IMR-90 (cell line): ENCODE results near the gene FAM177A1.

Source experiments
- MXI1 ChIP-seq: IDR thresholded peaks from 2 replicates; pipeline ENCODE4 v1.6.1; 2012; ENCODE audit warnings: low read depth, mild to moderate bottlenecking, low read length, moderate library complexity, borderline replicate concordance
- POLR2A ChIP-seq: IDR thresholded peaks from 2 replicates; pipeline ENCODE4 v1.6.1; 2012; ENCODE audit warnings: mild to moderate bottlenecking, low read depth, low read length
- TF ChIP-seq, protein P1 (sequence below): conservative IDR thresholded peaks from 2 replicates; pipeline ENCODE4 v1.5.1; 2012; ENCODE audit warnings: mild to moderate bottlenecking, low read depth, low read length, improper control_type of control experiment

DNA sequence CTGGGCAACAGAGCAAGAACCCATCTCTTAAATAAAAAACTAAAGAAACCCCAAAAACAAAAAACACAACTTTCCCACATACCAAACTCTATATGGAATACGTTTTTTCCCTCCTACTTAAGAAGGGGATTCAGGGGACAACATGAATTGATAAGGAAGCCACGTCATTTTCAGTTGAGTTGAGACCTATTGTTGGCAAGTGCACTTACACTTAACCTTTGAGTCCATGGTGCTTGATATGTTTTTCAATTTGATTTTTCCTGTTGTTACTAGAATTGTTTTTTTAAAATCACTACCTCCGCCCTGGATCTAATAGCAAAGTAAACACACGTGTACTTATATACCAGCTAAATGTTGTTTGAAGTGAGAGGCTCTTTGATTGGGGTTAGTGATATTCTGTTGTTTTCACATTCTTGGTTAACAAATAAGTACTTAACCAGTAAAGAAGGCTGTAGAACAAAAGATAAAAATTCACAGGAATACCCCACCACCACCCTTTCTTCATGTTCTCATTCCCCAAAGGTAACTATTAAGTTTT is 2.0 kb downstream of the FAM177A1 start:
- TF ChIP-seq, protein P1, sequence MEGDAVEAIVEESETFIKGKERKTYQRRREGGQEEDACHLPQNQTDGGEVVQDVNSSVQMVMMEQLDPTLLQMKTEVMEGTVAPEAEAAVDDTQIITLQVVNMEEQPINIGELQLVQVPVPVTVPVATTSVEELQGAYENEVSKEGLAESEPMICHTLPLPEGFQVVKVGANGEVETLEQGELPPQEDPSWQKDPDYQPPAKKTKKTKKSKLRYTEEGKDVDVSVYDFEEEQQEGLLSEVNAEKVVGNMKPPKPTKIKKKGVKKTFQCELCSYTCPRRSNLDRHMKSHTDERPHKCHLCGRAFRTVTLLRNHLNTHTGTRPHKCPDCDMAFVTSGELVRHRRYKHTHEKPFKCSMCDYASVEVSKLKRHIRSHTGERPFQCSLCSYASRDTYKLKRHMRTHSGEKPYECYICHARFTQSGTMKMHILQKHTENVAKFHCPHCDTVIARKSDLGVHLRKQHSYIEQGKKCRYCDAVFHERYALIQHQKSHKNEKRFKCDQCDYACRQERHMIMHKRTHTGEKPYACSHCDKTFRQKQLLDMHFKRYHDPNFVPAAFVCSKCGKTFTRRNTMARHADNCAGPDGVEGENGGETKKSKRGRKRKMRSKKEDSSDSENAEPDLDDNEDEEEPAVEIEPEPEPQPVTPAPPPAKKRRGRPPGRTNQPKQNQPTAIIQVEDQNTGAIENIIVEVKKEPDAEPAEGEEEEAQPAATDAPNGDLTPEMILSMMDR, result no peak
- TF ChIP-seq POLR2A (no peak), MXI1 (no peak)
